ACC112 (cell line): Measurements from ENCODE around the gene SLC13A2.
"Not testable (repeated sequence)": the region's sequence is repeated elsewhere in the genome, so short reads cannot be mapped to it uniquely, and the experiment has no call there.

Source experiments
- H2AFZ ChIP-seq: fragments of 200-600 bp; sonication (generic); one replicate; pipeline ENCODE4 v1.6.0; 2017; ENCODE audit warnings: antibody characterized with exemption, low read length; ENCODE audit not compliant: unreplicated experiment
- H3K27ac ChIP-seq: fragments of 200-600 bp; sonication (generic); 2 replicates; pipeline ENCODE4 v1.5.1; 2014; ENCODE audit warnings: low read depth, mild to moderate bottlenecking, antibody characterized with exemption, low read length, moderate library complexity
- H3K27me3 ChIP-seq: fragments of 200-600 bp; sonication (generic); 2 replicates; pipeline ENCODE4 v1.6.1; 2014; ENCODE audit warnings: mild to moderate bottlenecking, antibody characterized with exemption, low read length, moderate library complexity, mixed read lengths; ENCODE audit not compliant: insufficient read depth
- H3K36me3 ChIP-seq: fragments of 200-600 bp; sonication (generic); 2 replicates; pipeline ENCODE4 v1.6.1; 2016; ENCODE audit warnings: mild to moderate bottlenecking, antibody characterized with exemption, low read length, moderate library complexity, mixed read lengths; ENCODE audit not compliant: insufficient read depth
- H3K4me1 ChIP-seq: fragments of 200-600 bp; sonication (generic); one replicate; pipeline ENCODE4 v1.6.1; 2016; ENCODE audit warnings: low read length, mixed read lengths; ENCODE audit not compliant: insufficient read depth, unreplicated experiment, control insufficient read depth
- H3K4me3 ChIP-seq: fragments of 200-600 bp; sonication (generic); 2 replicates; pipeline ENCODE4 v1.5.1; 2014; ENCODE audit warnings: mild to moderate bottlenecking, low read depth, low read length
- H3K79me2 ChIP-seq: fragments of 200-600 bp; sonication (generic); one replicate; pipeline ENCODE4 v1.6.0; 2016; ENCODE audit warnings: low read length; ENCODE audit not compliant: control insufficient read depth, unreplicated experiment, insufficient read depth

Gene SLC13A2

GRCh38 chr17:28473542-28473941, at the start of gene SLC13A2:
Gene SLC13A2 (plus strand): TSS chr17:28473644. CDS start chr17:28473713, 69 bp downstream.
- Histone ChIP-seq H3K4me3 (no peak within 1 kb of the TSS), H2AFZ (no peak within 1 kb of the TSS), H3K27me3 (peaks cover 12% of the 10 kb centered on the region; the same call in 1 of the 2 replicates), H3K79me2 (no peaks in the 10 kb centered on the region), H3K4me1 (no peaks in the 10 kb centered on the region), H3K27ac (no peak within 1 kb of the TSS), H3K36me3 (no peaks in the 10 kb centered on the region)

GRCh38 chr17:28425206-28425605, 48.2 kb upstream of the SLC13A2 start:
- Histone ChIP-seq H2AFZ (no peak overlapping the region), H3K27me3 (peaks cover 4% of the 10 kb centered on the region), H3K27ac (no peak overlapping the region)

GRCh38 chr17:28426081-28426519, 47.3 kb upstream of the SLC13A2 start:
- H3K27me3 ChIP-seq, result peaks cover 11% of the 10 kb centered on the region
- H3K4me1 ChIP-seq, result no peaks in the 10 kb centered on the region
- no peak overlapping the region for H3K27ac ChIP-seq
- no peak overlapping the region for H2AFZ ChIP-seq
- no peaks in the 10 kb centered on the region for H3K79me2 ChIP-seq
- no peaks in the 10 kb centered on the region for H3K36me3 ChIP-seq
- H3K4me3 ChIP-seq, result no peak overlapping the region

More at GRCh38 chr17:28425206-28425605, 48.2 kb upstream of the SLC13A2 start:
- H3K4me3 ChIP-seq, result no peak overlapping the region
- H3K36me3 ChIP-seq, result no peaks in the 10 kb centered on the region
- H3K79me2 ChIP-seq, result no peaks in the 10 kb centered on the region
- H3K4me1 ChIP-seq, result no peaks in the 10 kb centered on the region

- Histone ChIP-seq H2AFZ (no peak overlapping the region), H3K27ac (no peak overlapping the region), H3K79me2 (no peaks in the 10 kb centered on the region), H3K36me3 (no peaks in the 10 kb centered on the region), H3K4me1 (no peaks in the 10 kb centered on the region), H3K4me3 (no peak overlapping the region), H3K27me3 (peaks cover 23% of the 10 kb centered on the region)
Observed at GRCh38 chr17:28427371-28427770, 46.1 kb upstream of the SLC13A2 start.

- H3K27ac ChIP-seq, H3K36me3 ChIP-seq, H2AFZ ChIP-seq, H3K4me3 ChIP-seq, H3K79me2 ChIP-seq, H3K4me1 ChIP-seq: not testable (repeated sequence)
- peaks cover 28% of the 10 kb centered on the region for H3K27me3 ChIP-seq
Observed at GRCh38 chr17:28427982-28428381, 45.5 kb upstream of the SLC13A2 start.

GRCh38 chr17:28433721-28434120, 39.7 kb upstream of the SLC13A2 start:
- Histone ChIP-seq H3K79me2 (no peaks in the 10 kb centered on the region), H3K4me1 (no peaks in the 10 kb centered on the region), H3K27me3 (peaks cover 24% of the 10 kb centered on the region), H2AFZ (no peak overlapping the region), H3K27ac (no peak overlapping the region), H3K4me3 (no peak overlapping the region), H3K36me3 (no peaks in the 10 kb centered on the region)

GRCh38 chr17:28434326-28434725, 39.1 kb upstream of the SLC13A2 start:
- H2AFZ ChIP-seq, H3K4me3 ChIP-seq, H3K79me2 ChIP-seq, H3K36me3 ChIP-seq, H3K27ac ChIP-seq, H3K4me1 ChIP-seq: not testable (repeated sequence)
- peaks cover 24% of the 10 kb centered on the region for H3K27me3 ChIP-seq

GRCh38 chr17:28443901-28444638, 29.4 kb upstream of the SLC13A2 start:
- H3K79me2 ChIP-seq, result no peaks in the 10 kb centered on the region
- no peaks in the 10 kb centered on the region for H3K4me1 ChIP-seq
- H3K27me3 ChIP-seq, result peaks cover 25% of the 10 kb centered on the region

GRCh38 chr17:28446716-28447395, 26.6 kb upstream of the SLC13A2 start:
- Histone ChIP-seq H3K4me3 (no peak overlapping the region), H3K36me3 (no peaks in the 10 kb centered on the region), H2AFZ (no peak overlapping the region), H3K27me3 (peaks cover 36% of the 10 kb centered on the region), H3K79me2 (no peaks in the 10 kb centered on the region), H3K4me1 (no peaks in the 10 kb centered on the region), H3K27ac (no peak overlapping the region)

More at GRCh38 chr17:28443901-28444638, 29.4 kb upstream of the SLC13A2 start:
- no peak overlapping the region for H3K4me3 ChIP-seq
- no peaks in the 10 kb centered on the region for H3K36me3 ChIP-seq
- H3K27ac ChIP-seq, result no peak overlapping the region
- no peak overlapping the region for H2AFZ ChIP-seq

- Histone ChIP-seq H2AFZ (no peak overlapping the region), H3K27me3 (peaks cover 33% of the 10 kb centered on the region), H3K4me1 (no peaks in the 10 kb centered on the region), H3K4me3 (no peak overlapping the region), H3K27ac (no peak overlapping the region), H3K36me3 (no peaks in the 10 kb centered on the region), H3K79me2 (no peaks in the 10 kb centered on the region)
Observed at GRCh38 chr17:28447396-28447760, 26.1 kb upstream of the SLC13A2 start.

GRCh38 chr17:28449859-28450258, 23.6 kb upstream of the SLC13A2 start:
- Histone ChIP-seq H3K79me2 (no peaks in the 10 kb centered on the region), H3K4me1 (no peaks in the 10 kb centered on the region), H3K36me3 (no peaks in the 10 kb centered on the region), H3K4me3 (no peak overlapping the region), H3K27me3 (peaks cover 29% of the 10 kb centered on the region), H2AFZ (no peak overlapping the region), H3K27ac (no peak overlapping the region)
